ENCODE measurements around the gene GNB4.

Gene GNB4

DNA sequence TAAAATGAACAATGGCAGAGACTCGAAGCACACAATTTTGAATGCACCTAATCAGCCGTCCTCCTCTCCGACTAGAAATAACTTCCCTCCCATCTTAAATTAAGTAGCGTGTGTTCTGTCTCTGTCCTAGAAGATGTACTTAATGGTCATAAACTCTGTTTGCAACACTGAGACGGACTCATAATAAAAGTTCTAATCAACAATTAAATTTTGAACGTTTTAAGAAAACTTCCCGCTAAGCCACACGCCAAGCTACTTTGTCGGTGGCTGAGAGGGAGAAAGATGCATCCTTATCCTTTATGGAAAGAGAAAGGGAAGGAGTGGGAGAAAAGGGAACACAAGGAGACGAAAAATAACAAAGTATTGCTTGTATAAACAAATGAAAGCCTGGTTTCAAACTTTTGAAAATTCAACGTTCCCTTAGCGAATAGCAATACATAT, 989 bp downstream of the GNB4 start:
- Histone ChIP-seq H3K36me3 (ENCODE audit: insufficient read depth, low read length) (no peaks in the 10 kb centered on the region), H3K4me3 (ENCODE audit: low read length, poor library complexity, severe bottlenecking) (peak overlapping the region; percentile 91), H3K9me2 (replicated peaks; ENCODE audit: low read depth, low read length) (no peaks in the 10 kb centered on the region), H3F3A (ENCODE audit: low read depth) (no peaks in the 10 kb centered on the region; the same call in 1 of the 2 replicates), H3K27me3 (ENCODE audit: insufficient read depth, low read length, poor library complexity, severe bottlenecking) (no peaks in the 10 kb centered on the region), H3K4me2 (ENCODE audit: low read depth, low read length, poor library complexity, severe bottlenecking) (peak overlapping the region; percentile 85), H3K4me1 (ENCODE audit: insufficient read depth, low read length, poor library complexity, severe bottlenecking) (peaks cover 36% of the 10 kb centered on the region), H2AFZ (ENCODE audit: low read length) (peak overlapping the region; percentile 99), H4K20me1 (ENCODE audit: insufficient read depth, low read length, poor library complexity, severe bottlenecking) (no peaks in the 10 kb centered on the region), H3K9me3 (ENCODE audit: insufficient read depth, low read depth, low read length) (no peaks in the 10 kb centered on the region), H3K9ac (ENCODE audit: low read depth, low read length, poor library complexity, severe bottlenecking) (peak overlapping the region; percentile 77), H3K79me2 (ENCODE audit: insufficient read depth, low read length) (peaks cover 52% of the 10 kb centered on the region)
- no peak for TF ChIP-seq EZH2phosphoT487 (IDR thresholded peaks at IDR 0.05; ENCODE audit: borderline replicate concordance)
- TF ChIP-seq, protein P1, sequence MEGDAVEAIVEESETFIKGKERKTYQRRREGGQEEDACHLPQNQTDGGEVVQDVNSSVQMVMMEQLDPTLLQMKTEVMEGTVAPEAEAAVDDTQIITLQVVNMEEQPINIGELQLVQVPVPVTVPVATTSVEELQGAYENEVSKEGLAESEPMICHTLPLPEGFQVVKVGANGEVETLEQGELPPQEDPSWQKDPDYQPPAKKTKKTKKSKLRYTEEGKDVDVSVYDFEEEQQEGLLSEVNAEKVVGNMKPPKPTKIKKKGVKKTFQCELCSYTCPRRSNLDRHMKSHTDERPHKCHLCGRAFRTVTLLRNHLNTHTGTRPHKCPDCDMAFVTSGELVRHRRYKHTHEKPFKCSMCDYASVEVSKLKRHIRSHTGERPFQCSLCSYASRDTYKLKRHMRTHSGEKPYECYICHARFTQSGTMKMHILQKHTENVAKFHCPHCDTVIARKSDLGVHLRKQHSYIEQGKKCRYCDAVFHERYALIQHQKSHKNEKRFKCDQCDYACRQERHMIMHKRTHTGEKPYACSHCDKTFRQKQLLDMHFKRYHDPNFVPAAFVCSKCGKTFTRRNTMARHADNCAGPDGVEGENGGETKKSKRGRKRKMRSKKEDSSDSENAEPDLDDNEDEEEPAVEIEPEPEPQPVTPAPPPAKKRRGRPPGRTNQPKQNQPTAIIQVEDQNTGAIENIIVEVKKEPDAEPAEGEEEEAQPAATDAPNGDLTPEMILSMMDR (conservative IDR thresholded peaks at IDR 0.05; ENCODE audit: low read length): no peak

- TF ChIP-seq EZH2phosphoT487 (IDR thresholded peaks at IDR 0.05; ENCODE audit: borderline replicate concordance): no peak
- TF ChIP-seq, protein P1 (conservative IDR thresholded peaks at IDR 0.05; ENCODE audit: low read length): no peak
- Histone ChIP-seq H3K27me3 (ENCODE audit: insufficient read depth, low read length, poor library complexity, severe bottlenecking) (no peaks in the 10 kb centered on the region), H3K4me1 (ENCODE audit: insufficient read depth, low read length, poor library complexity, severe bottlenecking) (peaks cover 36% of the 10 kb centered on the region), H3K36me3 (ENCODE audit: insufficient read depth, low read length) (no peaks in the 10 kb centered on the region), H3K79me2 (ENCODE audit: insufficient read depth, low read length) (peaks cover 59% of the 10 kb centered on the region), H2AFZ (ENCODE audit: low read length) (peak overlapping the region; percentile 99; the same call in 1 of the 2 replicates), H3K4me2 (ENCODE audit: low read depth, low read length, poor library complexity, severe bottlenecking) (peak overlapping the region; percentile 85), H3K9me3 (ENCODE audit: insufficient read depth, low read depth, low read length) (no peaks in the 10 kb centered on the region), H3K9me2 (replicated peaks; ENCODE audit: low read depth, low read length) (no peaks in the 10 kb centered on the region), H3K4me3 (ENCODE audit: low read length, poor library complexity, severe bottlenecking) (peak overlapping the region; percentile 91), H4K20me1 (ENCODE audit: insufficient read depth, low read length, poor library complexity, severe bottlenecking) (no peaks in the 10 kb centered on the region), H3F3A (ENCODE audit: low read depth) (no peaks in the 10 kb centered on the region; the same call in 1 of the 2 replicates), H3K9ac (ENCODE audit: low read depth, low read length, poor library complexity, severe bottlenecking) (peak overlapping the region; percentile 77)
These were observed 1.6 kb downstream of the GNB4 start for GRCh38 chr3:179449636-179450035.

DNA sequence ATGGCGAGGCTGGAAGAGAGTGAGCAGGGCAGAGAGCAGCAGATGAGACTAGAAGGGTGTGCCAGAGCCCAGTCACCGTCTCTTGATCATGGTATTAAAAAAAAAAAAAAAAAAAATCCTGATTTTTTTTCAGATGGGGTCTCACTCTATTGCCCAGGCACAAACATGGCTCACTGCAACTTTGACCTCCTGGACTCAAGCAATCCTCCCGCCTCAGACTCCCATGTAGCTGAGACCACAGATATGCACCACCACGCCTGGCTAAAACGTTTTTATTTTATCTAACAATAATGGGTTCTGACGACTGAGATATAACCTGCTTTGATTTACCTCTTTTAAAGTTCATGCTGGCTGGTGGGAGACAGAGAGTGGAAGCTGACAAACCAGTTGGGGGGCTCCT, 4.0 kb downstream of the GNB4 start:
- Histone ChIP-seq H3K4me2 (ENCODE audit: low read depth, low read length, poor library complexity, severe bottlenecking) (peak overlapping the region; percentile 59), H3F3A (ENCODE audit: low read depth) (no peaks in the 10 kb centered on the region), H4K20me1 (ENCODE audit: insufficient read depth, low read length, poor library complexity, severe bottlenecking) (no peaks in the 10 kb centered on the region), H3K4me1 (ENCODE audit: insufficient read depth, low read length, poor library complexity, severe bottlenecking) (peaks cover 36% of the 10 kb centered on the region), H3K27me3 (ENCODE audit: insufficient read depth, low read length, poor library complexity, severe bottlenecking) (no peaks in the 10 kb centered on the region), H3K36me3 (ENCODE audit: insufficient read depth, low read length) (no peaks in the 10 kb centered on the region), H3K9ac (ENCODE audit: low read depth, low read length, poor library complexity, severe bottlenecking) (no peak overlapping the region), H3K9me3 (ENCODE audit: insufficient read depth, low read depth, low read length) (no peaks in the 10 kb centered on the region), H2AFZ (ENCODE audit: low read length) (no peak overlapping the region), H3K4me3 (ENCODE audit: low read length, poor library complexity, severe bottlenecking) (peak overlapping the region; percentile 19), H3K9me2 (replicated peaks; ENCODE audit: low read depth, low read length) (no peaks in the 10 kb centered on the region), H3K79me2 (ENCODE audit: insufficient read depth, low read length) (peaks cover 68% of the 10 kb centered on the region)
- no peak for TF ChIP-seq EZH2phosphoT487 (IDR thresholded peaks at IDR 0.05; ENCODE audit: borderline replicate concordance)
- TF ChIP-seq, protein P1 (conservative IDR thresholded peaks at IDR 0.05; ENCODE audit: low read length): no peak

All from Loucy (cell line).